Urinary bladder (tissue), 4 donors: ENCODE measurements around the gene SEMA4C. TPM values are rescaled to one million over a fixed set of nuclear protein-coding genes. Genes with fewer than 3 reads are reported as not detected.

Source experiments
- DNase-seq: peaks from one replicate; pipeline ENCODE4 v3.0.0-alpha.2; 2015; ENCODE audit errors: extremely low spot score
- H3K27ac ChIP-seq: one replicate; pipeline ENCODE4 v1.5.1; 2013; ENCODE audit warnings: low read depth, mild to moderate bottlenecking, moderate library complexity
- H3K36me3 ChIP-seq: one replicate; pipeline ENCODE4 v1.6.1; 2013; ENCODE audit warnings: mild to moderate bottlenecking, moderate library complexity; ENCODE audit not compliant: insufficient read depth
- H3K4me1 ChIP-seq: one replicate; pipeline ENCODE4 v1.6.1; 2013; ENCODE audit warnings: mild to moderate bottlenecking, moderate library complexity; ENCODE audit not compliant: insufficient read depth
- H3K4me3 ChIP-seq: one replicate; pipeline ENCODE4 v1.5.1; 2013; ENCODE audit warnings: low read depth, low read length
- WGBS: extraction: QIAGEN DNeasy Blood & Tissue Kit; methylation state at CpG from one replicate; pipeline ENCODE4 v1.1.7; 2013; 5-methylcytosine and 5-hydroxymethylcytosine counted together
- polyA plus RNA-seq: library from polyadenylated mRNA; stranded (reverse); fragments of 200-250 nt; gene quantifications from one replicate; pipeline ENCODE4 v1.2.3, GENCODE V29; 2013
- total RNA-seq: library from RNA; depleted of rRNA; stranded (reverse); fragments of >200 nt; gene quantifications from one replicate; pipeline ENCODE4 v1.2.3, GENCODE V29; 2014
- donor health status: healthy with polysubstance abuse.
- donor health status: healthy.

Gene SEMA4C
- total and polyA plus RNA-seq, 2 donors: 27.4 to 80.1 TPM

DNA sequence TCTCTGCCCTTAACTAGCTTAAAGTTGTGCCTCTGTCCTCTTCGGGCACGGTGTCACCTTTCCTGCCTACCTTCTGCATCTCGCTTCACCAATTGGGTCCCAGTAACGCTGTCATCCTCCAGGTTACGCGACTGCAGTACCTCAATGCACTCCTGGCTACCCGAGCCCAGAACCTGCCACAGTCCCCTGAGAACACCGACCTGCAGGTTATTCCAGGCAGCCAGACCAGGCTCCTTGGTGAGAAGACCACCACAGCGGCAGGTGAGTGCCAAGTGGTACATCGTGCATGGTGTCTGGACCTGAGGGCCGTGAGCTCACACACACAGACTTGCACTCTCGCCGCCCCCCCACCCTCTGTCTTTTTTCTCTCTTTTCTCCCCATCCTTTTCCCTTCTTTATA lies 41.0 kb downstream of the SEMA4C start:
- WGBS: 95% methylated on average over 13 of the region's 13 CpGs
- peaks cover 11% of the 10 kb centered on the region for H3K36me3 ChIP-seq
- no peak for DNase-seq

DNA sequence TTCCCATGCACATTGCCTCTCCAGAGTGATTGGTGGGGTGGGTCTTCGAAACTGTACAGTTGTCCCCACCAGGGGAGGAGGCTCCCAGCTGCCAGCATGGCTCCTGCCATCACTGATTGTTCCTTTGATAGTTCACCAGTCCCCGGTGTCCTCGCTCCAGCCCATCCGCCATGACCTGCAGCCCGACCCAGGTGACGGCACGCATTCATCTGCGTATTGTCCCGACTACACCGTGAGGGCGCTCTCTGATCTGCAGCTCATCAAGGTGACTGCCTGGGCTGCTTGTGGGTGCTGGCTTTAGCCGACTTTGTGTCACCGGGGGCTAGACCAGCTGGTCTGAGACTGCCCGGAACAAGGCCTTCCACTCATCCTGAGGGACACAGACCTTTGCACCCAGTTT lies 41.4 kb downstream of the SEMA4C start:
- Histone ChIP-seq H3K27ac (no peak overlapping the region), H3K4me1 (no peaks in the 10 kb centered on the region), H3K36me3 (peaks cover 11% of the 10 kb centered on the region), H3K4me3 (no peak overlapping the region)
- 95% methylated on average over 14 of the region's 14 CpGs for WGBS
- no peak for DNase-seq

More for the DNA sequence above, 41.0 kb downstream of the SEMA4C start:
- Histone ChIP-seq H3K27ac (no peak overlapping the region), H3K4me3 (no peak overlapping the region), H3K4me1 (no peaks in the 10 kb centered on the region)

DNA sequence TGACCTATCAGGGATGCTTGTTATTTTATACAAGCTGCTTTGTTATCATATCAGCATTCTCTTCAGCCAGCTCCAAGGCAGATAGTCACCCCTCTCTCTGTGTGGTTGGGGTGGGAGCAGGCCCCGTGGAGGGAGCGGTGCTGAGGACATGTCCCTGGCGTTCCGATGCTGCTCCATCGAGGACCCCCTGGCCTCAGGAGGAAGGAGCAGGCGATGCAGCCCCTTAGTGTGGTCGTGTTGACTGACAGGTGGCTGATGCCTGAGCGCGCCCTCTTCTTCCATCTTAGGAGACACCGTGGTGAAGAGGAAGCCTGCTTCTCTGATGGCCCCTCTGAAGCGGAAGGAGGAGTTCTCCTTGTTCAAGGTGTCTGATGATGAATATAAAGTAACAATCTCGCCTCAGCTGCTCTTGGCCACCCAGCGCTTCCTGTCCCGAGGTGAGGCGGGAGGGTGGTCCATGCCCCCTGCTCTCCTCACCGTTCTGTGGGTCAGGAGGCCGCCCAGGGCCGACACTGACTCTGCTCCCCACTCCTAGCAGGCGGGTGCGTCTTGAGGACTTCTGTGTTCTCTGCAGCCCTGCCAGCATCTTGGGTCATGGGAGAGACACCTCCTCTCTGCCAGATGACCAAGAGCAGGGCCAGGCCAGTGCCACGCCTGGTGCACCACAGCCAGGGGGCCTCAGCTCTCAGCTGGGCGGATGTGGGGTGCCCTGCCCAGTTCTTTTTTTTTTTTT lies 43.2 kb downstream of the SEMA4C start:
- no peaks in the 10 kb centered on the region for H3K4me1 ChIP-seq
- no peak overlapping the region for H3K27ac ChIP-seq
- DNase-seq: no peak
- H3K4me3 ChIP-seq: no peak overlapping the region
- 92% methylated on average over 22 of the region's 22 CpGs for WGBS
- peaks cover 11% of the 10 kb centered on the region for H3K36me3 ChIP-seq

DNA sequence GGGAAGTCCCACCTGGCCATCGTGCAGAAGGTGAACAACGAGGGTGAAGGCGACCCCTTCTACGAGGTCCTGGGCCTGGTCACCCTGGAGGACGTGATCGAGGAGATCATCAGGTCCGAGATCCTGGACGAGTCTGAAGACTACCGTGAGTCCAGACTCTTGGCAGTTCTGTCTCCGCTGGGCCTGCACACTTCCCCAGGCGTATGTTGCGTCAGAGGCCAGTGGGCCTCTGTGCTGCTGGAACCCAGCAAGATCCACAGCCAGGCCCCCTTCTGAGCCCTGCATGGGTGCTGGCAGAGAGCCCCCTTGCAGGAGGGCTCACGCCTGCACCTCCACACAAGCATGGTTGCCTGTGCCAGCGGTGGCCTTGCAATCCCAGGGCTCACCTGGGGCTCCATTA lies 44.8 kb downstream of the SEMA4C start:
- 96% methylated on average over 14 of the region's 14 CpGs for WGBS
- H3K27ac ChIP-seq: no peak overlapping the region
- no peak for DNase-seq
- H3K36me3 ChIP-seq: peaks cover 11% of the 10 kb centered on the region
- H3K4me3 ChIP-seq: no peak overlapping the region
- H3K4me1 ChIP-seq: no peaks in the 10 kb centered on the region

DNA sequence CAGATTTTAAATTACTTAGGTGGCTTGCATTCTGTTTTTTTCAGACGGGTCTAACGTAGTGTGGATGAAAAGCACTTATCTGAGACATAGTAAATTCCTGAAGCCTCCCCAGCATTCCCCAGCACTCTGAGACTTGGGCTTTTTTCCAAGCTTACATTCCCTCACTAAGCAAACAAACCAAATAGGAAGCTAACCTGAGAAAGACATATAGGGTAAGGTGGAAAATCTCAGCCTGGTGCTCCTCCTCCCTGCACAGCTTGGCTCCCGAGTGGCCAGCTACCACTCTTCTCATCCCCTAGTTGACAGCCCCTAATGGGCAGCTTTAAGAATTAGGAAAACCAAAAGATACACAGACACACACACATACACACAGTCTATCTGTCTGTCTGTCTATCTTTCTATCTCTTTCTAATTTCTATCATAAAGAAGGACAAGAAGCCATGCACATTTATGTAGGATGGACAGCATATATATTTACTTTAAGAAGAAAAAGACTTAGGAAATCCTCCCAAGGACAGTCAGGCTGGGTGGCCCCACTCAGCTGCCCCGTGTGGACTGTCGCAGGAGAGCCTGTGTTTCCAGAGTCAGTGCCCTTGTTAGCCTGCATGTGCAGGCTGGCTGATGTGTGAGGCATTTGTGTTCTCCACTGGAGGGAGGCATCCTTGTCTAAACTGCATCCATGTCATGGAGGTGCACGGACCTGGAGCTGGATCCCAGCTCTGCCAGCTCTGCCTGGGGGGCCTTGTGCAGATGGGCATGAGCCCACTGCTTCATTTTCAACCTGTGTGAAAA lies 45.6 kb downstream of the SEMA4C start:
- no peak for DNase-seq
- no peak overlapping the region for H3K4me3 ChIP-seq
- H3K27ac ChIP-seq: no peak overlapping the region
- 48% methylated on average over 6 of the region's 6 CpGs for WGBS
- peaks cover 11% of the 10 kb centered on the region for H3K36me3 ChIP-seq
- H3K4me1 ChIP-seq: peaks cover under 1% of the 10 kb centered on the region

DNA sequence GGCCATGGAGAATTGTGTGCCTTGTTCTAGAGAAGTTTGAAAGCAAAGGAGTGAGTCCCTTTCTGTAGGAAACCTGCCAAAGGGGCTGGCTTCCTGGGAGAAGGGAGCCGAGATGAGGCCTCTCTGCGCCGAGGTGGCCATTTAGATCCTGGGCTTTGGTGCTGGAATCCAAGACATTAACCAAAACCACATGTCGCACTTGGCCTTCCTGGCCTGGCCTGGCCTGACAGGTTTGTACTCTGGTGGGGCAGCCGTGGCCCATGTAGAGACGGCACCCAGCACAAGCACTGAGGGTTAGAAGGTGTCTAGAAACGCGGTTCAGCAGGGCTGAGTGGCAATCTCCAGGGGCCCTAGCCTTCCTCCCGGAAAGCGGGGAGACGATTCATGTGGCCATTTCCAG lies 46.7 kb downstream of the SEMA4C start:
- Histone ChIP-seq H3K4me1 (peaks cover 4% of the 10 kb centered on the region), H3K36me3 (peaks cover 9% of the 10 kb centered on the region), H3K4me3 (no peak overlapping the region), H3K27ac (no peak overlapping the region)
- no peak for DNase-seq
- WGBS: 62% methylated on average over 11 of the region's 11 CpGs

DNA sequence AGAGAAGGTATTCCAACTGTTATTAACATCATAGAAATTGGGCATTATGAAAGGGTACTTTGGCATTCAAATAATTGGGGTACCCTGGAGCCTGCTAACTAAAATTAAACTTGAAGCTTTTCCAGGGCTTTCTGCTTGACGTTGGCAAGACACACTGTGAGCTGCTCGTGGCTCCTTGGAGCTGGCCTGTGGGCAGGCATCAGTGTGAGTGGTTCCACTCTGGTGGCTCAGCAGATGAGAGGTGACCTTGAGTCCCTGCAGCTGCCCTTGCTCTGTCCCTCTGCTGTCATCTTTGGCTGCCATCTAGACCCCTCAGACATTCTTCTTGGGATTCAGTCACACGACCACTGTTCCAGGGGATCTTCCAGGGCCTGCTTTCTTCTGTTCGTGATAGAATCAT lies 47.1 kb downstream of the SEMA4C start:
- peaks cover 4% of the 10 kb centered on the region for H3K4me1 ChIP-seq
- H3K36me3 ChIP-seq: peaks cover 9% of the 10 kb centered on the region
- no peak overlapping the region for H3K27ac ChIP-seq
- no peak for DNase-seq
- WGBS: 59% methylated on average over 4 of the region's 4 CpGs
- H3K4me3 ChIP-seq: no peak overlapping the region

DNA sequence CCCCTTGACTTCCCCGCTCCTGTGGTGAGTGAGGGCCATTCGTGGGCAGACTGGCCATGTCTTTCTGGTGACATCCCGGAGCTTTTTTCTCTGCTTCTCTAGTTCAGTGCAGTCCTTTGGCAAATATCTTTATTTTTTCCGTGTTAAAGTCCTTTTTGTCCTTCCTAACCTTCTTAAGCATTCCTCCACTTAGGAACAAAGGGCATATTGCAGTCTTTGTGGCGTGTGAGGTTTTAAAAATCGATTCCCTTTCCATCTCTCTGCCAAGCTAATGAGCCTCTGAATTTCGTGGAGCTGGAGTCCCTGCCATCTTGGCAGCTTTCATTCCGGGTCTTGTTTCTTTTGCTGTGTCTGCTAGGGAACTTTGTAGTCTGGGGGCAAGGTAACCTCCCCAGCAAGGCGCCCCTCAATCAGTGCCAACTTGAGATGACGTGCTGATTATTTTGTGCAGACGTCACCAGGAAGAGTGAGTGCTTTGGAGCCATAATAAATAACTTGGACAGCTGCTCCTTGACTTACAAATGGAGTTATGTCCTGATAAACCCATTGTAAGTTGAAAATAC lies 48.7 kb downstream of the SEMA4C start:
- Histone ChIP-seq H3K4me1 (peaks cover 4% of the 10 kb centered on the region), H3K27ac (no peak overlapping the region), H3K36me3 (peaks cover 3% of the 10 kb centered on the region), H3K4me3 (no peak overlapping the region)
- DNase-seq: no peak
- 79% methylated on average over 11 of the region's 11 CpGs for WGBS

DNA sequence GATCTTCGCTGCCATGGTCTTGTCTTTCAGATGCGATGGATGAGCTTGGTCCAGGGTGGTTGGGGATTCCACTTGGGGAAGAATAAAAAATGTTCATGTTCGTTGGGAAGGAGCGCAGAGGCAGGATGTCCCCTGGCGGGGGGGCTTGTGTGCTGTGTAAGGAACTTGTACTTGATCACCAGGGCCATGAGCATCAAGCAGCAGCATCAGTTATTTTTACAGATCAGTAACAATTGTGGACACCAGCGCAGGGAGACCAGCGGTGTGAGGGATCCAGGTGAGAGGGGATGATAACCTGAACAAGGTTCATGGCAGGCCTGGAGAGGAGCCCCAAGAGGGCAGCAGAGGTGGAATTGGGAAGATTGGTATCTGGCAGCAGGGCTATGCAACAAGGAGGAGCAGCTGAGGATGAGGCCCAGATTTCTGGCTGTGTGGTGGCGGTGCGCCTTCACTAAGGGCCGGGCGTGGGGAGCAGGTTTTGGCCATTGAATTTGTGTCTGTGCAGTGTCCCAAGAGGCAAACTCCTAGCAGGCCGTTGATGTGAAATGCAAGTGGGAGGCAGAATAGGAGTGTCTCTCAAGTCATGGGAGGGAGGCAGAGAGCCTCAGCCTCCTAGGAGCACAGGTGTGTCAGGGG lies 49.9 kb downstream of the SEMA4C start:
- Histone ChIP-seq H3K27ac (no peak overlapping the region), H3K4me1 (peaks cover 4% of the 10 kb centered on the region), H3K36me3 (peaks cover 1% of the 10 kb centered on the region), H3K4me3 (no peak overlapping the region)
- WGBS: 88% methylated on average over 12 of the region's 12 CpGs
- no peak for DNase-seq

DNA sequence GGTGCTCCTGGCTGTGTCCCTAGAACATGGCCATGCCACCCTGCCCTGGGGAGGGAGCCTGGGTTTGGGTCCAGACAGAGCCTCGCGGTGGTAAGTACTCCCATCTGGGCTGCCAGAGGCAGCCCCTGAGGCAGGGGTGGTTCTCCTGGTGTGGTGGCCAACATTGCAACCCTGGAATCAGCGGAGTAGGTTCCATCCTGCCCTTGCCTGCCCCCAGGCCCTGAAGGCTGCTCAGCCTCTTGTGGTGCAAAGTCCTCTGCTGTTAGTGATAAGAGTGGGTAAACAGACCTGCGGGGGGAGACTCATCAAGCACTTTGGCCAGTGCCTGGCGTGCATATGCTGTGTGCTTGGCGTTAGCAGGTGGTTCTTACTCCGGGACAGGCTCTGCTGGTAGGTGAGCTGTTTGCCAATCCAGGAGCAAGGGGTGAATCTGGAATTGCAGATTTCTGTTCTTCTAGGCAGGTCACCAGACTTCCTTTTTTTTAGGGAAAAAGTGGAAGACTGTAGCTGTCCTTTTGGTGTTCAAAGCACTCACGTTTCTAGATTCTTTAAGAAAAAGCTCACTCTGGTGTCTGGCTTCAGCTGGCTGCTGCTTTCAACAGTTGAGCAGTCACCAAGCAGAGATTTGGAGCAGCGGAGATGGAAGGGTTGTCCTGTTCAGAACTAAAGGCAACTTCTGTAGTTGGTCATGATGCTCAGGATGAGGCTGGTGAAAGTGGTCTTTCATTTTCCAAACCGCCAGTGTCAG lies 50.6 kb downstream of the SEMA4C start:
- DNase-seq: no peak
- H3K4me3 ChIP-seq: no peak overlapping the region
- WGBS: 73% methylated on average over 10 of the region's 10 CpGs

DNA sequence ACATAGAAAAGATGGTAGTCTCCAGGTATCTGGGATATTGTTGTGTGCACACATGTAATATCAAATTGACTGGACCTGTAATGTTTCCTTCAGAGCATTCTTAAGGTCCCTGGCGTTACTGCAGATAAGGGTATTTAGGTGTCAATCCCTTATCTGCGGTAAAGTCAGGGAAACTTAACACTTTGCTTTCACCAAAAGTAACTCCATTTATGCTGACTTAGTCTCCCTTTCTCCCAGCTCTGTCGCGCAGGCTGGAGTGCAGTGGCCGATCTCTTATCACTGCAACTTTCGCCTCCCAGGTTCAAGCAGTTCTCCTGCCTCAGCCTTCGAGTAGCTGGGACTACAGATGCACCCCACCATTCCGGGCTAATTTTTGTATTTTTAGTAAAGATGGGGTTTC lies 52.0 kb downstream of the SEMA4C start:
- H3K4me3 ChIP-seq: peak overlapping the region; percentile 84
- WGBS: 77% methylated on average over 8 of the region's 8 CpGs
- no peak overlapping the region for H3K27ac ChIP-seq
- H3K36me3 ChIP-seq: no peaks in the 10 kb centered on the region
- no peak for DNase-seq
- peaks cover 4% of the 10 kb centered on the region for H3K4me1 ChIP-seq

More for the DNA sequence above, 50.6 kb downstream of the SEMA4C start:
- H3K27ac ChIP-seq: no peak overlapping the region
- H3K4me1 ChIP-seq: peaks cover 4% of the 10 kb centered on the region
- no peaks in the 10 kb centered on the region for H3K36me3 ChIP-seq

DNA sequence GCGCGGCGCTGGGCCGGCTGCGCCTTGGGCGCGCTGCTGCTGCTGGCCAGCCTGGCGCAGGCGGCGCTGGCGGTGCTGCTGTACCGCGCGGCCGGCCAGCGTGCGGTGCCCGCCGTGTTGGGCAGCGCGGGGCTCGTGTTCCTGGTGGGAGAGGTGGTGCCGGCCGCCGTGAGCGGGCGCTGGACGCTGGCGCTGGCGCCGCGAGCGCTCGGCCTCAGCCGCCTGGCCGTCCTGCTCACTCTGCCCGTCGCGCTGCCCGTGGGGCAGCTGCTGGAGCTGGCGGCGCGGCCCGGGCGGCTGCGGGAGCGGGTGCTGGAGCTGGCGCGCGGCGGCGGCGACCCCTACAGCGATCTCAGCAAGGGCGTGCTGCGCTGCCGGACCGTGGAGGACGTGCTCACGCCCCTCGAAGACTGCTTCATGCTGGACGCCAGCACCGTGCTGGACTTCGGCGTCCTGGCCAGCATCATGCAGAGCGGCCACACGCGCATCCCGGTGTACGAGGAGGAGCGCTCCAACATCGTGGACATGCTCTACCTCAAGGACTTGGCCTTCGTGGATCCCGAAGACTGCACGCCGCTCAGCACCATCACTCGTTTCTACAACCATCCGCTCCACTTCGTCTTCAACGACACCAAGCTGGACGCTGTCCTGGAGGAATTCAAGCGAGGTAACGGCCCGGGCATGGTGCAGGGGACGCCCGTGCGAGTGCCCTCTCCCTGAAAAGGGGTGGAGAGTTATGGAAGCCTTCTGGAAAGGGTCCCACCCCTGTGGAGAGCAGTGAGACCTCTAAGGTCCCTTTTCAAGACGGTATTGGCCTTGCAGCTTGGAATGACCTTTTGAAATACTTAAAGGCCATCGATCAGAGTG lies 52.8 kb downstream of the SEMA4C start:
- no peak overlapping the region for H3K27ac ChIP-seq
- H3K36me3 ChIP-seq: no peaks in the 10 kb centered on the region
- H3K4me3 ChIP-seq: peak overlapping the region; percentile 84
- no peak for DNase-seq
- peaks cover 4% of the 10 kb centered on the region for H3K4me1 ChIP-seq
- 2% methylated on average over 89 of the region's 89 CpGs for WGBS
